Heart left ventricle (tissue), 16 donors: ENCODE results near the gene NDOR1. TPM values are rescaled to one million over a fixed set of nuclear protein-coding genes. Genes with fewer than 3 reads are reported as not detected.

ENCODE experiments used
- ATAC-seq, 4 donors: fragments of 200-7000 bp; cut with Tn5 transposase; one replicate each; pipeline ENCODE4 v1.9.1; 2020 to 2022; ENCODE audit warnings: moderate library complexity in 4 of 4, mild to moderate bottlenecking in 3 of 4, moderate number of reproducible peaks in 1 of 4
- DNase-seq, 5 donors: peaks; one replicate each; pipeline ENCODE4 v3.0.0-alpha.2; 2020
- H3K27ac ChIP-seq, 12 donors: fragments of 200-600 bp; sonication (generic) in 4 of 12; one replicate each; pipeline versions ENCODE4 v1.5.0 to v1.8.0; 2016 to 2022; ENCODE audit warnings: mild to moderate bottlenecking in 2 of 12
- H3K27me3 ChIP-seq, 9 donors: fragments of 200-600 bp; sonication (generic) in 2 of 9; one replicate each; pipeline versions ENCODE4 v1.5.1 to v1.8.0; 2016 to 2022; ENCODE audit warnings: mild to moderate bottlenecking in 3 of 9
- H3K36me3 ChIP-seq, 9 donors: fragments of 200-600 bp; sonication (generic) in 2 of 9; one replicate each; pipeline versions ENCODE4 v1.5.0 to v1.8.0; 2018 to 2022; ENCODE audit warnings: mild to moderate bottlenecking in 2 of 9
- H3K4me1 ChIP-seq, 12 donors: fragments of 200-600 bp; sonication (generic) in 4 of 12; one replicate each; pipeline versions ENCODE4 v1.5.0 to v1.8.0; 2016 to 2022; ENCODE audit warnings: mild to moderate bottlenecking in 3 of 12
- H3K4me3 ChIP-seq, 12 donors: fragments of 200-600 bp; sonication (generic) in 4 of 12; one replicate each; pipeline versions ENCODE4 v1.5.0 to v1.8.0; 2017 to 2022; ENCODE audit warnings: mild to moderate bottlenecking in 9 of 12, moderate library complexity in 4 of 12
- H3K9me3 ChIP-seq, 12 donors: fragments of 200-600 bp; sonication (generic) in 4 of 12; one replicate each; pipeline versions ENCODE4 v1.5.0 to v1.8.0; 2016 to 2022; ENCODE audit warnings: mild to moderate bottlenecking in 1 of 12
- POLR2A ChIP-seq, 2 donors: fragments of 450-650 bp; IDR thresholded peaks; one replicate each; pipeline ENCODE4 v1.6.1; 2017; ENCODE audit warnings: antibody characterized with exemption in 2 of 2, mild to moderate bottlenecking in 2 of 2, moderate library complexity in 2 of 2
- whole genome bisulfite sequencing, 4 donors: extraction: QIAGEN DNeasy Blood & Tissue Kit in 2 of 4; methylation state at CpG; one replicate each; pipeline versions ENCODE4 v1.1.5 to v1.1.7; 2013 to 2018; 5-methylcytosine and 5-hydroxymethylcytosine counted together
- intact Hi-C, 10 donors: fragments of 100-400 bp; cut with DNase I; formaldehyde crosslinking; loops; one replicate each; pipeline versions ENCODE4 v1.11.1 to v1.14.2; 2022
- polyA plus RNA-seq, 2 donors: library from polyadenylated mRNA; stranded (reverse); fragments of 200-250 nt; gene quantifications; one replicate each; pipeline ENCODE4 v1.2.3, GENCODE V29; 2013
- total RNA-seq, 9 donors: library from RNA; depleted of rRNA in 2 of 9; stranded (reverse); fragments of >200 nt in 2 of 9; fragmentation: NEBNext Ultra II Directional in 3 of 9; extraction: Animal tissue kit (Norgen Biotek cat#: 25700) in 3 of 9; gene quantifications; one replicate each; pipeline versions ENCODE4 v1.1.0 to v1.2.4, GENCODE V29; 2016 to 2023
- TF ChIP-seq, protein P1 (sequence below), 12 donors: fragments of 200-600 bp; sonication (generic) in 4 of 12; IDR thresholded peaks; one replicate each; pipeline versions ENCODE4 v1.5.0 to v1.8.0; 2018 to 2022; ENCODE audit warnings: antibody characterized with exemption in 12 of 12, mild to moderate bottlenecking in 5 of 12
- donor health status: ischemic (EF 13 %, LVEDD 7.1; RV severe dilation, severe dysfunction).
- donor health status: healthy with polysubstance abuse.
- donor health status: DM: no; HTN: yes; CAD: no.
- donor health status: DM: no; HTN: no; CAD: no.
- donor health status: ischemic (EF 25% LVEDD 6.9; RV normal size, moderate dysfunction).
- donor health status: ischemic (EF 25% LVEDD 5.7; RV mildly dilated, moderate dysfunction).
- donor health status: healthy.
- donor health status: DM: yes; HTN: yes; CAD: no.
- donor health status: ischemic (EF 35%, LVEDD 5.7; RV mildly dilated, moderate dysfunction).
- donor health status: nonischemic (EF 11% LVEDD 7.7; RV severe dilation, severe dysfunction).
- donor health status: DM: yes; HTN: yes; CAD: no.
- donor health status: PGD.
- donor health status: ischemic (EF 29% LVEDD 5.4; RV normal size, mild dysfunction).
- donor health status: nonischemic (EF 23%, LVEDD 6.1; RV moderate dilation, normal function).

The NDOR1 gene
- total and polyA plus RNA-seq, 11 donors, result 4.5 to 9.6 (median 6.2) TPM

DNA sequence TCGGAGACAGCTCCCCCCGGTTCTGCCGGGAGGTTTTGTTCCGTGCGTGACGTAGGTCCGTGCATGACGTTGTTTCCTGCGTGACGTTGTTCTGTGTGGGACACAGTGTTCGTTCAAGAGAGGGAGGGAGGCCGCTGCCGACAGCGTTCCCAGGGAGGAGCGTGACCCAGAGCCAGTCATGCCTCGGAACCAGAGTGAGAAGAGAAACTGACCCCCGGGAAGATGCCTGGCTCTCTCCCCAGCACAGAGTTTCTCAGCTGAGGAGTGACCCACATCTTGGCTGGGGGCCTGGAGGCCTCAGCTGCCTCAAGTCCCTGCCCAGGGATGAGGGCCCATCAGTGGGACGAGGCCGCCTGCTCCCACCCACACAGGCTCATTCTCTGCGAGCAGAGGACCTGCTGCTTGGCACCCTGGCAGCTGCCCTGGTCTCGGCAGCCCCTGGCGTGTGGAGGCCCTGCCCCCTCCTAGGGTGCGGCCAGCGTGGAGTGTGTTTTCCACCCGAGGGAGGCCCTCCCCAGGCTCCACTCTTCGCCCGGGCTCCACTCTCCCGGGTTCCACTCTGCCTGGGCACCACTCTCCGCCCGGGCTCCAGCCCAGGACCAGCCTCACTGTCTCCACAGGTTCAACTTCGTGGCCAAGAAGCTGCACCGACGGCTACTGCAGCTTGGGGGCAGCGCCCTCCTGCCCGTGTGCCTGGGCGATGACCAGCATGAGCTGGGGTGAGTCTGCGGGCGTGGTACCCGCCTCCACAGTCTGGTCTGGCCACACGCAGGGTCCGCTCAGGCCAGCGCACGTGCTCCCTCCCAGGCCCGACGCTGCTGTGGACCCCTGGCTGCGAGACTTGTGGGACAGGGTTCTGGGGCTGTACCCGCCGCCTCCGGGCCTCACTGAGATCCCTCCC is 7.9 kb downstream of the NDOR1 start:
- Histone ChIP-seq H3K4me3 (no peak overlapping the region), H3K4me1 (peaks cover 2 to 19% (median 15%) of the 10 kb centered on the region in 12 donors), H3K36me3 (peaks cover 0 to 32% (median 2%) of the 10 kb centered on the region in 9 donors), H3K27ac (no peak overlapping the region), H3K27me3 (no peaks in the 10 kb centered on the region), H3K9me3 (no peaks in the 10 kb centered on the region)
- TF ChIP-seq, protein P1, sequence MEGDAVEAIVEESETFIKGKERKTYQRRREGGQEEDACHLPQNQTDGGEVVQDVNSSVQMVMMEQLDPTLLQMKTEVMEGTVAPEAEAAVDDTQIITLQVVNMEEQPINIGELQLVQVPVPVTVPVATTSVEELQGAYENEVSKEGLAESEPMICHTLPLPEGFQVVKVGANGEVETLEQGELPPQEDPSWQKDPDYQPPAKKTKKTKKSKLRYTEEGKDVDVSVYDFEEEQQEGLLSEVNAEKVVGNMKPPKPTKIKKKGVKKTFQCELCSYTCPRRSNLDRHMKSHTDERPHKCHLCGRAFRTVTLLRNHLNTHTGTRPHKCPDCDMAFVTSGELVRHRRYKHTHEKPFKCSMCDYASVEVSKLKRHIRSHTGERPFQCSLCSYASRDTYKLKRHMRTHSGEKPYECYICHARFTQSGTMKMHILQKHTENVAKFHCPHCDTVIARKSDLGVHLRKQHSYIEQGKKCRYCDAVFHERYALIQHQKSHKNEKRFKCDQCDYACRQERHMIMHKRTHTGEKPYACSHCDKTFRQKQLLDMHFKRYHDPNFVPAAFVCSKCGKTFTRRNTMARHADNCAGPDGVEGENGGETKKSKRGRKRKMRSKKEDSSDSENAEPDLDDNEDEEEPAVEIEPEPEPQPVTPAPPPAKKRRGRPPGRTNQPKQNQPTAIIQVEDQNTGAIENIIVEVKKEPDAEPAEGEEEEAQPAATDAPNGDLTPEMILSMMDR (IDR thresholded peaks at IDR 0.05), result no peak
- TF ChIP-seq POLR2A (IDR thresholded peaks at IDR 0.05), result no peak
- DNase-seq (no peak), ATAC-seq (no peak)
- intact Hi-C loops, result no loop called here
- 88 to 92% (median 91%) methylated on average over 44 to 49 of the region's 49 CpGs for WGBS, 4 donors

DNA sequence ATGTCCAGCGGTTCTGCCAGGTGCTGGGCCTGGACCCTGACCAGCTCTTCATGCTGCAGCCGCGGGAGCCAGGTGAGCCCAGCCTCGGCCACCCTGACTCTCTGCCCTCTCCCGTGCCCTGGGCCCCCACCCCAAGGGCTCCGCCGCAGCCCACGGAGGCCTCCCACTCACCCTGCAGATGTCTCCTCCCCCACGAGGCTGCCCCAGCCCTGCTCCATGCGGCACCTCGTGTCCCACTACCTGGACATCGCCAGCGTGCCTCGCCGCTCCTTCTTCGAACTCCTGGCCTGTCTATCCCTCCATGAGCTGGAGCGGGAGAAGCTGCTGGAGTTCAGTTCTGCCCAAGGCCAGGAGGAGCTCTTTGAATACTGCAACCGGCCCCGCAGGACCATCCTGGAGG is 9.1 kb downstream of the NDOR1 start:
- 93 to 95% (median 94%) methylated on average over 16 to 19 of the region's 19 CpGs for WGBS, 4 donors
- Histone ChIP-seq H3K4me1 (peaks cover 2 to 26% (median 21%) of the 10 kb centered on the region in 12 donors), H3K27me3 (no peaks in the 10 kb centered on the region), H3K27ac (no peak overlapping the region), H3K9me3 (no peaks in the 10 kb centered on the region), H3K4me3 (no peak overlapping the region), H3K36me3 (peaks cover 0 to 25% (median 0%) of the 10 kb centered on the region in 9 donors)
- TF ChIP-seq, protein P1 (IDR thresholded peaks at IDR 0.05), result no peak
- no peak for TF ChIP-seq POLR2A (IDR thresholded peaks at IDR 0.05)
- DNase-seq (no peak), ATAC-seq (no peak)
- intact Hi-C loops, result no loop called here

DNA sequence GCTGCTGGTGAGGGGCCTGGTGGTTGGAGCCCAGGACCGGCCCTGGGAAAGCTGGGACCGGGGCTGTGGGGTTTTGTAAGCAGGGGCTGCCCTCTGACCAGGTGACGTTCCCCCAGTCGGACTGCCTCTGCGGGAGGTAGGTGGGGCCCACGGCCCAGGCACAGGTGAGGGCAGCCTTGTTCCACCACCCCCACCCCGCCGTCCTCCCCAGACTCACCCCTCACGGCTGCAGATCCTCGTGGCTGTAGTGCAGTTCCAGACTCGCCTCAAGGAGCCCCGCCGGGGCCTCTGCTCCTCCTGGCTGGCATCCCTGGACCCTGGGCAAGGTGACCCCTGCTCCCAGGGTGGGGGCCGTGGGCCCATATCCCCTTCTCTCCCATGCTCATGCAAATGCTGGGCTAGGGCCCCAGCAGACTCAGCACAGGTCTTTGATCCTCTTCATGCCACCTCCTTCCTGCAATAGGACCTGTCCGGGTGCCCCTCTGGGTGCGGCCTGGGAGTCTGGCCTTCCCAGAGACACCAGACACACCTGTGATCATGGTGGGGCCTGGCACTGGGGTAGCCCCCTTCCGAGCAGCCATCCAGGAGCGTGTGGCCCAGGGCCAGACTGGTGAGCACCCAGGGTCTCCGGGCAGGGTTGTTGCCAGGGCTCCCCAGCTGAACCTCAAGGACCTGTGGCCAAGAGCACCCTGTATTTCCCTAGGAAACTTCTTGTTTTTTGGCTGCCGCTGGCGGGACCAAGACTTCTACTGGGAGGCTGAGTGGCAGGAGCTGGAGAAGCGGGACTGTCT is 9.9 kb downstream of the NDOR1 start:
- Histone ChIP-seq H3K9me3 (no peaks in the 10 kb centered on the region), H3K27ac (no peak overlapping the region), H3K27me3 (no peaks in the 10 kb centered on the region), H3K36me3 (peaks cover 0 to 19% (median 0%) of the 10 kb centered on the region in 9 donors), H3K4me1 (peaks cover 2 to 26% (median 21%) of the 10 kb centered on the region in 12 donors), H3K4me3 (no peak overlapping the region)
- intact Hi-C loops, result no loop called here
- no peak for ATAC-seq
- no peak for DNase-seq
- 94 to 96% (median 95%) methylated on average over 21 to 22 of the region's 22 CpGs for WGBS, 4 donors
- no peak for TF ChIP-seq POLR2A (IDR thresholded peaks at IDR 0.05)
- TF ChIP-seq, protein P1 (IDR thresholded peaks at IDR 0.05), result no peak
